Left kidney (tissue), 2 donors: ENCODE measurements around the gene NCOR1. TPM values are rescaled to one million over a fixed set of nuclear protein-coding genes. Genes with fewer than 3 reads are reported as not detected.

ENCODE experiments used
- DNase-seq: peaks from one replicate; pipeline ENCODE4 v3.0.0-alpha.2; 2013
- polyA plus RNA-seq: library from polyadenylated mRNA; unstranded; fragments of 120-200 nt; gene quantifications from one replicate; pipeline ENCODE4 v1.2.1, GENCODE V29; 2013; ENCODE audit not compliant: insufficient read length

Gene NCOR1
- polyA plus RNA-seq, 1 donor, result 136 TPM

DNA sequence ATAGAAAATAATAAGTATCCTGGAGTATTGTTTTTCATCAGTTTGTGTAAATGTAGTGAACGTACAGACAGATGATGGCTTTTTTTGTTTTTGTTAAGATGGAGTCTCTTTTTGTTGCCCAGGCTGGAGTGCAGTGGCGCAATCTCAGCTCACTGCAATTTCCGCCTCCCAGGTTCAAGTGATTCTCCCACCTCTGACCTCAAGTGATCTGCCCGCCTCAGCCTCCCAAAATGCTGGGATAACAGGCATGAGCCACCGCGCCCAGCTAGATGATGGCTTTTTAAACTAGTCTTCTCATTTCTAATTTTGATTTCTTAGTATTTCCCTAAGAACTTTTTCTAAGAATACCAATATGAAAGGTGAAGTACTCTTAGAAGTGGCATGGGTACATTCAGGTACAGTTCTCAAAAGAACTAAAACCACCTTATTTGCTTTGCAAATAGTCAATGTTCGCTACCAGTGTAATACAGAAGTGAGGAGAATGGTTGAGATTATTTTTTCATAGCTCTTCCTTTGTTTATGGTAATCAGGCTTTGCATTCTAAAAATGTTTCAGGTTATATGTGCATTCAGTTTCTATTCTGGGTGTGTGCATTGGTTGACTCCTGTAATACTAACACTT, 181.5 kb downstream of the NCOR1 start:
- DNase-seq, result no peak

DNA sequence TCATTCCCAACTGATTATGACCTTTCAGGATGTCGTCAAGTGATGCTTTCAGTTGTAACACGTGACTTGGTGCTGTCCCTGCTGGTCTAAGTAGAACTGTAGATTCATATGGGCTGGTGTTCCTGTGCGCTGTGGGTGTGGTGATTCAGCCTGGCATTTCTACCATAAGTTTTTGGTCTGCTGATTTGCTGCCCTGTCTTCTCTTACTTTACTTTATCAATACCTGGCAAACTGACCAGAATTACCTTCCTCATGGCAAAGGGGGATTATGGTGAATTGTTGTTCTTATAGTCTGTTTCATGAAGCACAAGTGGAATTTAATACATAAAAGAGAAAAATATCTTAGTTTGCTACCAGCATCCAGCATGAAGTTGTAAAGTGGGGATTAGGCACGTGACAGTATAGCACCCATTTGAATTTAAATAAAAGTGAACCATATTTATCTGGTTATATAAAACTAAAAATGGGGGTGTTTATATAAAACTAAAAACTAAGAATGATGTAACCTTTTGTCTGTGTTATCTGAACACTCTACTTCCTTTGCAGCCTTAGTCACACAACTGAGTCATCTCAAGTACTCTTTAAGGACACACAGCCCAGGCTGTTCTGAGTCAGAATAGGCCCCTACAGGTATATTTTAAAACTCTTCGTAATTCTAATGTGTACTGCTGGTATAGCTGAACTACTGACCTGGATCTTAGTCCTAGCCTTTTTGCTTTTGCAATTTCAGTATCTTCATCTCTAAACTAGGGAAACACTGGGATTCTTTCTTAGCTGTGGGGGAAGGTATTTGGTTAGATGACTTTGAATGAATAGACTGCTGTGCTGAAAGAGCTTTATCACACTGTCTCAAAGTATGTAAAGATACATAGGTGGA, 187.4 kb downstream of the NCOR1 start:
- no peak for DNase-seq

DNA sequence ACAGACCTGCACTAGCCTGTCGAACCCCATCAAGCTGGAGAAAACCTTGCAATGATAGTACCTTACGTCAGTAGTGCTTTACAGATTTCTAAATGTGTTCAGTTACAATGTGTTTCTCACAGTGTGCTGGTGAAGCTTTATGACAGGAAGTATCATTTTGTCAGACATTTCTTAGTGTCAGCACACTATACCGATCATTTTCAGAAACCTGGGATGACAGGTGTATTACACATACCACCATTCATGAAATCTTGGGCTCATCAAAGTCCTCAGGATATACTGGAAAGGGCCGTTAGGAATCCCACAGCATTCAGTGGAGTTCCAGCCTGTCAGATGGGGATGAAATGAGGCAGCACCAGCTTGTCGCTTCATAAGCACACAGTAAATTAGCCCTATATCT, 188.4 kb downstream of the NCOR1 start:
- DNase-seq, result no peak

DNA sequence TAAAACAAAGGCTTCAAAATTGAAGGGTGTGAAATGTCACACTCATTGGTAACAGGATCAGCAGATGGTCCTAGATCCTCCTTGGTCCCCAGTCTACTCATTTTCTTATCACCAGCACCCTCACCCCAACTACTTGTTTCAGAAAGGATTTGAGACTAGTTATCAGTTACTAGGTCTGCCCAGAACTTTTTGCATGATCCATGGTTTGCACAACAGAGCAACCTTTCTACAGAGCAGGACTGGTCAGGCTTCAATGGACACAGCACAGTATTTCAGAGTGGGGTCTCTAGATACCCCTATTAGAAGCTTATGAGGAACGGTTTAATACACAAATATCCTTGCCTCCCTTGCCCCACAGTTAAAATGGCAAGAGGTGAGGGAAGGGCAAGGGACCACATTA, 190.1 kb downstream of the NCOR1 start:
- no peak for DNase-seq

DNA sequence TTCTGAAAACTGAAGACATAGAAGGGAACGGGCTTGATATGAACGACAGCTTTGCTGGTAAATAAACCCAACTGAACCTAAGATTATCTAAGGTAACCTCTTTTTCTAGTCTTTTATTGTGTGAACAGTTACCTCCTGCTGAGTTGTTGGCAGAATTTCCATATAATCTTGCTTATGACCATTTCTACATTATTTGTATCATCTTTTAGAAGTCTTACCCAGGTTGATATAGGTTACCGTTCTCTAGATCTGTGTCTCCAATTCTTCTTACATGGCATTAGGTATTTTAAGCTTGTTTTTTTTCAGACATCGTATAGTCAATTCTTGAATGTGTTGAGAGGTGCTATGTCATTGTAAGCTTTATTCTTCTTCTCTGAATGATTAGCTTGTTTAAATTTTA, 191.5 kb downstream of the NCOR1 start:
- DNase-seq, result no peak

DNA sequence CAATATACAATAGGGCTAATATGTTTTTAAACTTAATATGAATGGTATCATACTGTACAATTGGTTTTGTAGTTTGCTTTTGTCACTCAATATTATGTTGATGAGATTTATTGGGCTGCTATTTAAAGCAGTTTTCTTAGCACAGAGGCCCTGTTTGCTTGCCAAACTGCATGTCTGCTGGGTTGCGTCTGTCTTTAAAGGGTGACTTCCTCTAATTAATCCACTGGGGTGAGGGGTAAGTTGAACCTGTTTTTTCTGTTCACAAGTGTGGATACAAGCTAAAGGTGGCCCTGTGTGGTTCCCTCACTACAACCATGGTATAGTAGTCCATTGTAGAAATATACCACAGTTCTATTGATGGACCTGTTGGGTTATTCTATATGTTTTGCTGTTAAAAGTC, 196.0 kb downstream of the NCOR1 start:
- DNase-seq, result no peak

DNA sequence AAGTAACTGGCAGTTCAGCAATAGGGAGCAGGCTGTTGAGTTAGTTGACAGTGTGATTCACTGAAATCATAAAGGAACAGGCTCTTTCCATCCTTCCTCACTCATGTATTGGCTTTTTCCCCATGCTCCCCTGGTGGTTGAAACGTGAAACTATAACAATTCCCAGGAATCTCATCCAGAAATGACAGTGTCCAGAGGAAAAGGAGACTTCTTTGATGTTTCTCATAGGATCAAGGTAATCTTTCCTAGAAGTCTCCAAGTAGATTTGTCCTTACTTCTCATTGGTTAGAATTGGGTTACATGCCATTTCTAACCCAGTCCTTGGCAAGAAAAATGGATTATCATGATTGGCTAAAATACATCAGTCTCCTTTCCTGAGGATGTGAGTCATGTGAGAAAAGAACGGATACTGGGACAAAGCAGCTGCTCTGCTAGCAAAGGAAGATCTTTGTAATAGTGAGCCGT, 201.4 kb downstream of the NCOR1 start:
- DNase-seq, result no peak

DNA sequence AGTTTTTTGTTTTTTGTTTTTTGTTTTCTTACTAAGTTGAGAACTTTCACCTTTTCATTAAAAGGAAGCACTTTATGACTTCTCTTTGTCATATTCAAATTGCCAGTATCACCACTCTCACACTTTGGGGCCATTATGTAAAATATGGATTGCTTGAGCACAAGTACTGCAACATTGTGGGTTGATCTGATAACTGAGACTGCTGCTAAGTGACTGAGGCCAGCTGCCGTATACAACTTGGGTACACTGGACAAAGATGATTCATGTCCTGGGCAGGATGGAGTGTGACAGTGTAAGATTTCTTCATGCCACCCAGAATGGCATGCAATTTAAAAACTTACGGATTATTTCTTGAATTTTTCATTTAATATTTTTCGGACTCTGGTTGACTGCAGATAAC, 207.9 kb downstream of the NCOR1 start:
- no peak for DNase-seq

DNA sequence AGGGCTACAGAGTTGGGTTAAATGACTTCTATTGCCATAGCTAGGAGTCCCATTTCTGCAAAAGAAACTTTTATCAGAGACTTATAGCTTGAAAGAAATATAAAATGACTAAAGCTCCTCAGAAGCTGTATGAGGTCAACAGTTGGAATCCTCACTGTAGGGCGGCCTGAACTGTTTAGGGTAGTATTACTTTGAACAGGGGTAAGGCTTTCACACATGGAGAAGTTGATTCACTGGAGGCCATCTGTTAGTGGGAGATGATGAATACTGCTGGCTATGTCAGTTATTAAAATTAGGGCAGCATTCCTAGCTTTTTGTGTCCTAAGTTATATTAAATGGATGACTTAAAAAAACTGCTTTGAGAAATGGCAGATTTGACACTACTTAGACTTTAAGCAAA, 209.7 kb downstream of the NCOR1 start:
- no peak for DNase-seq

DNA sequence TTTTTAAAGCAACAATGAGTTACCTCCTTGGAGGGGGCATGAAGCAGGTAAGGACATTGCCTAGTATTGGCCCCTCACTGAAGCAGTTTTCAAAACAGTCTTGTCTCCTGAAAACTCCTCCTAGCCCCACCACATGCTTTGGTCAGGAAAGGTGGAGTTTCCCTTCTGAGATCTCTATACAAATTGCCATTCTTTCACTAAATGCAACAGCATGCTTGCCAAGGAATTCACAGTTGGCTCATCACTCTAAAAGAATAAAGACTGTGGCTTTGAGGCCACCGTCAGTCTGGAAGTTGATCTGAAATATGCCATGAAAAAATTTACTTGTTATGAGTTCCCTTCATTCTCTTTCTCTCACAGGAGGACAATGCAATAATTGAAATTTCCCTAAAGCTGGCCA, 211.5 kb downstream of the NCOR1 start:
- no peak for DNase-seq

DNA sequence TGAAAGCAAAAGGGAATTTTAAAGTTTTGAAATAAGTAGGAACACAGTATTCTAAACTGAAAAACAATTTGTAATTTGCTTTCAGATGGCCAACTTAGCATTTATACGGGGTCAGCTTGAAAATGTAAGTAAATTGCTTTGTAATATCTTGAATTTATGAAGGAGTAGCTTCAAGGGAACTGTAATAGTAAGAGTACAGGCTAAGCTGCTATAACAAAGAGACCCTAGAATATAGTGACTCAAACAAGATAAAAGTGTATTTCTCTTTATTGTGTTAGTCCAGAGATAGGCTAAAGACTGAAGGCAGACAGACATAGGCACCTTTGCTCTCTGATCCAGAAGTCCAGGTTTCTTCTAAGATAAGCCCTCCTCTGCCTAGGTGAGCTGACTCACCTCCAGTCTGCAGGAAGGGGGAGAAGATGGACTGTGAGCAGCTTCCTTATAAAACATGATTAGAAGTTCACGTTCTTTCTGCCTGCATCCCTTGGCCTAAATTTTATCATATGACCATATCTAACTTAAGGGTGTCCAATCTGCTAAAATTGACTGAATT, 212.6 kb downstream of the NCOR1 start:
- no peak for DNase-seq

DNA sequence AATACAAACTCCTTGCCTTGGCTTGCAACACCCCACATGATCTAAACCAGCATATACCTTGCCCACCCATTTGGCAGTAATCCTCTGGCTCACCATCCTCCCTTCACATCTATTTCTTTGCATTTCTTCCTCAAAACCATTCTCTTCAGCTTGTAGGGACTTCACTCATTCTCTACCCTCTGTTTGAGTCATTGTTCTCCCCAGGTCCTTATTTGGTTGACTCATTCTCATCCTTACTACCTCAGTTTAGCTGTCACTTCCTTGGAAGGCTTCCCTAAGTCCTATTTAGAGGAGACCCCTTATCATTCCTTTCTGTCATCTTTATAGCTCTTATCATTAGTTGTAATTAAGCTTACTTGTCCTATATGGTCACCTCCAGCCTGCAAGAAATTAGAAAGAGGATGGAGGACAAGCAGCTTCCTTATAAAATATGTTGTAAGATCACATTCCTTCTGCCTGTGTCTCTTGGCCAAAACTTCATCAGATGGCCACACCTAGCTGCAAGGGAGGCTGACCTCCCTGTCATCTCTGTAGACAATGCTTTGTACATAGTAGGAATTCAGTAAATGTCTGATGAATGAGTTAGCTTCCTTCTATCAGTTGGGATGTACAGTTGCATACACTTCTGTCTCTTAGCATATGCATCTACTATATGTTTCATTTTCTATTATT, 214.0 kb downstream of the NCOR1 start:
- no peak for DNase-seq

DNA sequence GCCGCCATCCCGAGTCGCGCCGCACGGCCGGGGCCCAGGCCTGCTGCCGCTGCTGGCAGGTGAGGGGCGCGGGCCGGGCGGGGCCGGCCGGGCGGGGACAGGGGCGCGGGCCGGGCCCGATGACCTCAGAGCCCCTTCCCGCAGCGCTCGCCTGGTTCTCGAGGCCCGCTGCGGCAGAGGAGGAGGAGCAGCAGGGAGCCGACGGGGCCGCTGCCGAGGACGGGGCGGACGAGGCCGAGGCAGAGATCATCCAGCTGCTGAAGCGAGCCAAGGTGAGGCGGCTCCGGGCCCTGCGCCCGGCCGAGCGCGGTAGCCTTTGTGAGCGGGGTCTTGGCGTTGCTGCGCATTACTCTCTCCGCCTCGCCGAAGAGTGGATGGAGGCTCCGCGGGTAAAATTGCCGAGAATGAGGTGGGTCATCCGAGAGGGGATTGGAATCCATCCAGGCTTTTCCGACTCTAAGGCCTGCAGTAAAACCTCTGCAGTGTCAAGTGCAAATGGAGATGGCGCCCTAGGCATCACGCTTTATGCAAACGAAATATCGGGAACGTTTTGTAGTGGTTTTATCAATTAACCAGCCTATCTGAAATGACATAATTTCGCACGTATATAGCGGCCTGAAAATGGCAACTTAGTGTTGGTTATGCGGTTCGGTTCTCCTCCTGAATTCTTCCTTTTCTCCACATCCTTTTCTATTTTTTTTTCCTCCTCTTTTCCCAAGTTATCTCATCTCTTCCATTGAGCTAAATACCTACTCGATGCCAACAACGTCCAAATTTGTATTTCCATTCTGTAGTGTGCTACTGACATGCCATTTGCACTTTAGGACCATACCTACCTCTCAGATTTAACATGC, 215.1 kb downstream of the NCOR1 start:
- peak; percentile 35 for DNase-seq

DNA sequence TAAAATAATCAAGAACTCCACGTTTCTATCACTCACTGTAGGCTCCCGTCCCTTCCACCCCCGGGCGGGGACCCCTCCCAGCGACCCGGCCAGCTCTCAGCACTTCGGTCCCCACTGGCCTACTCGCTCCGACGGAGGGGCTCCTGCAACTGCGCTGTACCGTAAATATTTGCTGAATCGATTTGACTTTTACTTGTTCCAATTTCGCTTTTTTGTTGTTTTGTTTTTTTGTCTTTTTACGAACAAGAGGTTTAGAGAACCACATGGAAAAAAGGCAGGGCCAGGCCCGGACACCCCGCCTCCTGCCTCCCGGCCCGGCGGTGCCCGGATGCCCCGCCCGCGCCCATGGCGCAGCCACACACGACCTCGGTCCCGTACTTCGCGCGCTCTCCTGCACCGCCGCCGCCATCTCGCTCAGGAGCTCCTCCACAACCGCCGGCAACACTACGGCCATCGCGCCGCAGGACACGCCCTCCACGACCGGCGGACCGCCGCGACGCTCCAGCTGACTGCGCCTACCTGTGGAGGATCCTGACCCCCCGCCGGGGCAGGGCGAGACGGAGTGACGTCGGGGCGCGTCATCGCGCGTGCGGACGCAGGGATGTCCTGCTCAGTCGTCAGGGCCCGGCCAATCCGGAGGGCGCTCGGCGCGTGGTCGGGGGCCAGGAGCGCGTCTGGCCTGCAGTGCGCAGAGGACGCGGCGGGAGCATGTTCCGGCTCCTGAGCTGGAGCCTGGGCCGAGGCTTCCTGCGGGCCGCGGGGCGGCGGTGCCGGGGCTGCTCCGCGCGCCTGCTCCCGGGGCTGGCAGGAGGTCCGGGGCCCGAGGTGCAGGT, 216.0 kb downstream of the NCOR1 start, which contains the start of the genes TTC19 and ZSWIM7:
TTC19 (plus strand) TSS at position 684 of the 833 bp plus-strand sequence; CDS start at position 709, 25 bp downstream.
ZSWIM7 (minus strand) TSS at position 564 of the 833 bp plus-strand sequence; CDS start at position 454, 110 bp downstream.
- DNase-seq, result peak; percentile 93

DNA sequence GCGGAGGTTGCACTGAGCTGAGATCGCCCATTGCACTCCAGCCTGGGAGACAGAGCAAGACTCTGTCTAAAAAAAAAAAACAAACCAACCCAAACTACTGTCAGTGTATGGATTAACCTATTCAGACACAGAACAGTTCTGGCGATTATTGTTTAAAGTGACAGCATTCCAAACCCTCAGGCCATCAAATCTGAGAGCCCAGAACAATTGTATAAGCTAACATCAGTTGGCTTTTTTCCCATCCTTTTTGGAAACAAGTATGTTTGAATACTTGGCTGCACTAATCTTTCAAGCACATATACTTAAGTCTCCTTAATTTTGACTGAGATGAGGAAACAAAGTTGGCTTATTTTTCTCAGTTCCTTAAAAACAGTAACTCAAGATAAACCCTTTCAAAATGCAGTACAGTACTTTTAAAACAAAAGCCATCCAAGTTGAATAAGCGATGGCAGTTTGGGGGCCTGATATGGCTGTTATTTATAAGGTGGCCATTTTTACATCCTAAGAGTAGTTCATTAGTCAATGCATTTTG, 217.2 kb downstream of the NCOR1 start:
- DNase-seq, result no peak

DNA sequence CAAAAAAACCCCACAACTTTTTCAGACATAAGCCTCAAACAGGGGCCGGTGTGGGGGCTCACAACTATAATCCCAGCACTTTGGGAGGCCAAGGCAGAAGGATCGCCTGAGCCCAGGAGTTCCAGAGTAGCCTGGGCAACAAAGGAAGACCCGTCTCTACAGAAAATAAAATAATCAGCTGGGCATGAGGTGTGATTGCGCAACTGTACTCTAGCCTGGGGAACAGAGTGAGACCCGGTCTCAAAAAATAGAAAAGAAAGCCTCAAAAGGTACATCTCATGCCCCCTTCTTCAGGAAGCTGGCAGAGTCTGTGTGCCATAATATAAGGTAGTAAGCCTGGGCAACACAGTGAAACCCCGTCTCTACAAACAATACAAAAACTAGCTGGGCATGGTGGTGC, 219.0 kb downstream of the NCOR1 start:
- DNase-seq, result no peak

DNA sequence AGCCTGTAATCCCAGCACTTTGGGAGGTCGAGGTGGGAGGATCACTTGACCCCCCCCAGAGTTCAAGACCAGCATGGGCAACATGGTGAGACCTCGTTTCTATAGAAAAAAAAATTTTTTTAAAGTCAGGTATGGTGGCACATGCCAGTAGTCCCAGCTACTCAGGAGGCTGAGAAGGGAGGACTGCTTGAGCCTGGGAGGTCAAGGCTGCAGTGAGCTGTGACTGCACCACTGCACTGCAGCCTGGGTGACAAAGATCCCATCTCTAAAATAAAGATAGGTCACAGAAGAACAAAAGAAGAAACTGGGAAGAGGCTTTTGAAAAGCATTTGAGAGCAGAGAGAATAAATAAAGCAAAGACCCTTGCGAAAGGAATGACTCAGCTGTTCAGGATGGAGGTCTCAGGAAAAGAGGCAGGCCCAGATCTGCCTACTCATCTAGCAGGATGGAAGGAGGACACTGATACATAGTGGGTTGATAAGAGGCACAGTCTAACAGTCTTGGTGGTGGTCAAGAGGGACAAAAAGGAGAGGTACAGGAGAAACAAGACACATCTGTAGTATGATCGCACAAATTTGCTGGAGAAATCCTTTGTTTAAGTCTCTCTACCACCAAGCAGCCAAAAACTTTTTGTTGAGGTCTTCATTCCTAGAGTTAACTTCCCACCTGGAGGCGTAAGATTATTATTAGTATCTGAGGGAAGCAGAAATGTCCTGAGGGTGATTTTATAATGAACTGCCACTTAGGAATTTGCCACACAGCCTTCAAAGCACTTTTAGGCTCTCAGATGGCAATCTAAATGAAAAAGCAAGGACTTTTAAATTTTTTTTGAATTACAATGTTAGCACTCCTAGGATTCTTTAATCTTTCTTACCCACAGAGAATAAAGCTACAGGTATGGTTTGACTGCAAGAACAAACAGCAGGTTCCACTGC, 233.4 kb downstream of the NCOR1 start:
- no peak for DNase-seq

DNA sequence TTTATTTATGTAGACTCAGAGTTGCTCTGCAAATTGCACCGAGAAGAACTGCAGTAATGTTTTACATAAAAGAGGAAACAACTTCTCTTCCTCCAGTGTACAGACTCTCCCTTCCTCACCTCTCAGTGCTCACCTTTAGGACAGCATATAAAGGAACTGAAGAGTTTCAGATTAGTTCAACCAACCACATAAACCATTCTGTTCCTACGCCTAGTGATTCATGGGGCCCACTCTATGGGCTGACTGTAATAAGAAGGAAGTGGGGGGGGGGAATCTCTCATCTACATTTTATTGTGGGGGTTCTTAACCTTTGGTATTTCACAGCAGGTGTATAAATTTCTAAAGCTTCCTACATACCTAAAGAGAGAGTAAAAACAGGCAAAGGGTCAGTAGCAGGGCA, 234.1 kb downstream of the NCOR1 start:
- DNase-seq, result no peak
